Posterior cingulate gyrus (tissue), 11 donors: ENCODE data around the gene MACROD2.
A peak's percentile ranks its signal among the peaks of the same experiment; 100 is the strongest.

Experiments
- DNase-seq, 10 donors: peaks; one replicate each; pipeline versions ENCODE4 v3.0.0 to v3.0.0-alpha.2; 2020 to 2021; ENCODE audit warnings: mixed read lengths in 3 of 10
- intact Hi-C: fragments of 100-400 bp; cut with DNase I; formaldehyde crosslinking; loops from one replicate; pipeline ENCODE4 v1.15.1; 2023

The MACROD2 gene

GRCh38 chr20:14313341-14314020 lies 318.2 kb downstream of the MACROD2 start:
- DNase-seq: no peak
- intact Hi-C loops: no loop called here

DNA sequence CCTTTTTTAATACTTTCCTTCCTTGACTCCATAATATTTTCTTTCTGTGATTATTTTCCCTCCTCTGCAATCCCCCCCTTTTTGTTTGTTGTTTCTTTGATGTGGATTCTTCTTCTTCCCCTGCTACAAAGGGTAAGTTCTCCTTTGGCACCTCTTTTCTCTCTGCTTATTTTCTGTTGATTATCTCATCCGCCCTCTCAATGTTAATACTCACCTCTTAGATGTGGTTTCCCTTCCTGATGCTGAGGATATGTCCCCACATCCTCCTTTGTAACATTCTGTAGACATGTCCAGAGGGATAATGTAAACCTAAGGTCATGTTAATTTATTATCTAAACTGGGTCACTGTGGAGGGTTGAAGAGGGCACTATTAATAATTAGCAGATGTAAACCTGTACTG lies 324.4 kb downstream of the MACROD2 start:
- intact Hi-C loops: no loop called here
- no peak for DNase-seq

DNA sequence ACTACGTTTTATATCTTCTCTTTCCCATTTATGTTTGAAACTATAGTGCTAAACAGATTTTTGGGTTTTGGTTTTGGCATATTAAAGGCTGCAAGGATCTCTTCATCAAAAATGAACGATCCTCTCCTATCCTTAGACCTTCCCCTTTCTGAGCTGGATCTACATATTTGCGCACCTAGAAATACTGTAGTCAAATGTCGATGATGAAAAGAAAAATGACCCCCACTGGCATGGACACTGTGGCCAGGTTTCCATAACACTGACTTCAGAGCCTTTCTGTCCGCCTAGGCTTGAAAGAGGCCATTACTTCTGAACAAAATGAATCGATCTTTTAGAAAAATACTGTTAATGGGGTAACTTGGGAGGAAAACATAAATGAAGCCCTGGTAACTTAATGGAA lies 336.3 kb downstream of the MACROD2 start:
- DNase-seq: no peak
- intact Hi-C loops: loop anchor here (5.0 to 10.0 kb wide), 2 partner anchors 613 to 1596 kb away; no protein-coding TSS in a partner anchor

DNA sequence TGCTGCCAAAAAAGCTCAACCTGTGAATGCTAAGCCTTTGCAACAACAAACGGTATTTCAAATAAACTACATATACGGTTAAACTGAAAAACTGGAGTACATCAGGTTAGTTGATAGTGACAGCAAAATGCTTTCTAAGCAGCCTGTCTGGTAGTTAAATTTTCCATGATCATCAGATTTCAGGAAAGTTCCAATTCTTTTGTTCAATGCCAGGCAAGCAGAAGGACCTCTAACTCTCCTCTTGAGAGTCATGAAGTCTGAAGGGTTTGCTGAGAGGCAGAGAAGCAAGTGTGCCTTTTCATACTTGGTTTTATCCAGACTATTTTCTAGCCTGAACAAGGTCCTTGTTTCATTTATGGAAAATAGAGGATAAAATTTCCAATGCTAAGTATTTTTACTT lies 337.6 kb downstream of the MACROD2 start:
- no peak for DNase-seq
- intact Hi-C loops: loop anchor here (5.0 to 10.0 kb wide), 2 partner anchors 612 to 1594 kb away; no protein-coding TSS in a partner anchor

GRCh38 chr20:14333721-14334120 lies 338.4 kb downstream of the MACROD2 start:
- intact Hi-C loops: loop anchor here (5.0 to 10.0 kb wide), 2 partner anchors 611 to 1594 kb away; no protein-coding TSS in a partner anchor

GRCh38 chr20:14334306-14334930 lies 339.1 kb downstream of the MACROD2 start:
- DNase-seq: peak in 9 of 10 donors; percentile 26 to 90 (median 57)
- intact Hi-C loops: loop anchor here (5.0 to 10.0 kb wide), 2 partner anchors 610 to 1593 kb away; no protein-coding TSS in a partner anchor

More at GRCh38 chr20:14333721-14334120, 338.4 kb downstream of the MACROD2 start:
- no peak for DNase-seq

DNA sequence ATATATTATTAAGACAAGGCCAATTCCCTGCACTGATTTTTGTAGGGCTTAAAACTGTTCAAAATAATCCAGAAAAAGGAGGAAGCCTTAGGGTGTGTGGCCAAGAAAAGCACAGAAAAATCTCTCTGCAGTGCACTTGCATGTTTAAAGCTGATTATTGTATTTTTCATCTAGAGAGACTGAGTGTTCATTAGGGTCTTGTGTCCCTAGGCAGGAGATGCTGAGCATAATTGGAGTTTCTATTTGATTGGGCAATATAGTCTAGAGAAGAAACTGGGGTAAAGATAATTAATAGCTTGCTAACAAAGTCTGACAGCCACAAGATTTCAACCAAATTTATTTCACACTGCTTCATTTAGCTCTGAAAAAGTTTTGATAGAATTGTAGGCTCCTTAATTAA lies 339.7 kb downstream of the MACROD2 start:
- intact Hi-C loops: loop anchor here (10.0 kb wide), 1 partner anchor 610 kb away; no protein-coding TSS in a partner anchor
- no peak for DNase-seq

GRCh38 chr20:14336686-14337085 lies 341.4 kb downstream of the MACROD2 start:
- intact Hi-C loops: loop anchor here (10.0 kb wide), 1 partner anchor 608 kb away; no protein-coding TSS in a partner anchor

GRCh38 chr20:14337400-14338171 lies 342.3 kb downstream of the MACROD2 start, which contains the start of gene FLRT3:
TSS of gene FLRT3 (minus strand) at chr20:14337612. CDS start at chr20:14327506, 10,106 bp downstream.
- DNase-seq: peak; percentile 66 to 97 (median 80)
- intact Hi-C loops: loop anchor here (10.0 kb wide), 1 partner anchor 607 kb away; no protein-coding TSS in a partner anchor

More at GRCh38 chr20:14336686-14337085, 341.4 kb downstream of the MACROD2 start:
- DNase-seq: no peak

DNA sequence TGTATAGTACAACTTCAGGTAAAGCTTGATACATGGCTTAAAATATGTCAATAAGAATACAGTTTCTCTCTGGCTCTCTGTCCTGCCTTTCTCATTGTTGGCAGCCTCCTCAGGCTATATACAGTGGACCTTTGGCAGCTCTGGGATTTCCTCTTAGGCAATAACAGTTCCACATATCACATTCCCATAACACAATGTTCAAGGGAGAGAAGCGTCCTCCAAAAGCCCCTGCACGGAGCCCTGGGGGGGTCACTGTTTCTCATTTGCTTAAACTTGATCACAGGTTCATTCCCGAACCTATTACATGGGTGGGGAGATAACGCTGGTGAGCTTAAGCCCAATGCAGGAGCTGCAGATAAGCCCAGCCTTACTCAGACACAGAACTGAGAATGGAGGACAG lies 346.5 kb downstream of the MACROD2 start:
- DNase-seq: no peak
- intact Hi-C loops: no loop called here

DNA sequence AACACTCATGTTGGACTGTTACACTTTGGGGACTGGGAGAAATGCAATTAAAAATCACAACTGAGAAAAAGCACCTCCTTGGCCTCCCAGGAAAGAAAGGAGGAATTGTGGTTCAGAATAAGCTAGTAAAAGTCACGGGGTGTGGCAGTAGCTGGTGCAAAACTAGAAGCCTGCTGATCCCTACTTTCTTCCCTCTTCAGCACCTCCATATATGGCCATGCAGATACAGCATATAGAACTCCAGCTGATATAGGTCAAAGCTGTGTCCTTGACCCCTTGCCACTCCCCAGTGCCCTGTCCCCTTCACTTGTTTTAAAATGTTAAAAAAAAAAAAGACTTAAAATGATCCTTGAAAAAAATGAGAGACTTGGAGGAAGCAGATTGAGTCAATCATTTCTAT lies 347.6 kb downstream of the MACROD2 start:
- intact Hi-C loops: no loop called here
- no peak for DNase-seq

DNA sequence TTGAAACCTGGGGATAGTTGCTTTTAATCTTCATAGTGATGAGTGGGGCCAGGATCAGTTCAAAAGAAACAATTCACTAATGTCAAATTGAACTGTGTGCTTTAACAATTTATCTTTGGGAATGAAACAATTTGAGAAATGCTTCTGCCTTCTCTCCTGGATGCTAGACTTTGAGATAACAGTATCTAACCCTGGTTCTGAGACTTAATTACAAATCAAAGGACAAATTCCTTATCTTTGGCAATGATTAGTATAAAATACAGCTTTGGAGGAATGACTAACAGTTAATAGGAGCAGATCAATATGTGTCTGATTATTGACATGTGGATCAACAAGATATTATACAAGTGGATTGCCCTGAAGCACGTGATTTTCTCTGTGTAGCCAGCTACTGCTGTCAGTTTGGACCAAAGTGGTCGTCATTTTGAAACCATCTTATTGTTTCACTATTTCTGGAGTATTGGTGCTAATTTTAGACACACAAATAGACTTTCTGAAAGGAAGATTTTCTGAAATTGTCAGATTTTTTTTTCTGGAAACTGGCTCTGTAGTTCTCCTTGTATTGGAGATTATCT lies 348.3 kb downstream of the MACROD2 start:
- intact Hi-C loops: no loop called here
- DNase-seq: no peak

DNA sequence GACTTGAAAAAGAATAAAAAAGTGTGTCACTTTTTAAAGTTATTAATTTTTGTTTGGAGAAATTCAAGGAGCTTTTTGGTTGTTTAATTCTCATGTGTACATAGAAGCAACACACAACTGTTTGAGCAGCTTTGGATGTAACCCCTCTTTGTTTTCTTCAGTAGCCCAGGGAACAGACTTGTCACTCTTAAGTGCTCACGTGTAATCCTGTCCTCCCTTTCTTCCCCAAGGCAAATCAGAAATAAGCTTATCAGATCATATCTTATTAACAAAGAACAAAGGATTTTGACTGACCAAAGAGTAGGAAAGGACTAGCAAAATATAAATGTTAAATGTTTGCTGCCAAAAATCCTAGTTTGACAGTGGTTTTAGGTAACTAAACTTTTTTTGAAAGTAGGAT lies 349.4 kb downstream of the MACROD2 start:
- no peak for DNase-seq
- intact Hi-C loops: no loop called here

- DNase-seq: no peak
- intact Hi-C loops: no loop called here
Measured at GRCh38 chr20:14355791-14356190, 360.5 kb downstream of the MACROD2 start.

GRCh38 chr20:14360416-14360815 lies 365.1 kb downstream of the MACROD2 start:
- no peak for DNase-seq

GRCh38 chr20:14361509-14362345 lies 366.4 kb downstream of the MACROD2 start:
- intact Hi-C loops: no loop called here
- DNase-seq: no peak

More at GRCh38 chr20:14360416-14360815, 365.1 kb downstream of the MACROD2 start:
- intact Hi-C loops: no loop called here

DNA sequence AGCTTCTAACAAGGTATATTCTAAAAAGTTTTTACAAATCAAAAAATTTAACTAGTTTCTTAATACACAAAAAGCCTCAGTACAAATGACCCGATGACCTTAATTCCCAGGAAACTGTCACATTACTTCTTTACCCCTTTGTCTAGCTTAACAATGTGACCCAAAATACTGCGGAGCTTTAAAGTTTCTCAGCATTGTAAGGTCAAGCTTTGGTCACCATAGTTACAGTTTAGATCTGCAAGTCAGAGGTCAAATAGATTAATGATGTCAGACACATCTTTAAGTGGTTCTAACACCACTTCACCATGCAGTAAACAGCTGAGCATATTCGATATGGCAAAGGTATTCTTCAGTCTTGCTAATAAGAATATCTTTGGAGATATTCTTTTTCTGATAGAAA lies 378.9 kb downstream of the MACROD2 start:
- intact Hi-C loops: no loop called here
- no peak for DNase-seq

- no peak for DNase-seq
- intact Hi-C loops: no loop called here
Measured at GRCh38 chr20:14375416-14375985, 380.2 kb downstream of the MACROD2 start.

DNA sequence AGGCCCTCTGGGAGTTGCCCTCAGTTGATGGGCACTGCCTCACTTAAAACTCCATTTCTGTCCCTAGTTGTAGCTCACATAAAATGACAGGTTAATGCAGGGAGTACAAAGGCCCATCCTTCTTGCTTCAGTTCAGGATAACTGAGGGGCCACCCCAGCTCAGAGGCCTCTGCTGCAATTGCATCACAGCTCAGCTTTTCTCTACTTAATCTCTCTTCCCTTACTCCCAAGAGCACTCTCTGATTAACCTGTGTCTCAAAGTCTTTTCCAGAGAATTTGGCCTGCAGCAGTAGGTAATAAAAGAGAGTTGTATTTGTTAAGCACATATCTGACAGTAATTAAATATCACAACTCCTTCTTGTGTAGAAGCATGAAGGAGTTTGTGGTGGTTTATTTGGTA lies 383.0 kb downstream of the MACROD2 start:
- DNase-seq: no peak
- intact Hi-C loops: no loop called here
